Activated naive CD4-positive, alpha-beta T cell treated with anti-CD3 and anti-CD28 coated beads for 36 hours (primary cell): ENCODE data around the gene UBA3. TPM values are rescaled to one million over a fixed set of nuclear protein-coding genes. Genes with fewer than 3 reads are reported as not detected.

Source experiments
- CTCF ChIA-PET: fragments of 350-600 bp; sonication (Branson Sonifier 250); formaldehyde crosslinking; loops from one replicate; lab custom pipeline; 2021; ENCODE audit warnings: antibody characterized with exemption; lab: Charles Lee
- DNase-seq: peaks from one replicate; pipeline ENCODE4 v3.0.0-alpha.2; 2020
- H3K27ac Mint-ChIP-seq: one replicate; pipeline ENCODE4 v1.8.0; 2021; ENCODE audit warnings: mild to moderate bottlenecking, mixed read lengths
- H3K27me3 Mint-ChIP-seq: one replicate; pipeline ENCODE4 v1.8.0; 2021; ENCODE audit warnings: low read depth, mixed read lengths
- H3K36me3 Mint-ChIP-seq: one replicate; pipeline ENCODE4 v1.8.0; 2021; ENCODE audit warnings: low read depth, mixed read lengths
- H3K4me1 Mint-ChIP-seq: one replicate; pipeline ENCODE4 v1.8.0; 2021; ENCODE audit warnings: low read depth, mixed read lengths
- H3K4me3 Mint-ChIP-seq: one replicate; pipeline ENCODE4 v1.8.0; 2021; ENCODE audit warnings: mild to moderate bottlenecking, moderate library complexity, mixed read lengths
- H3K9me3 Mint-ChIP-seq: one replicate; pipeline ENCODE4 v1.8.0; 2021; ENCODE audit warnings: mixed read lengths
- intact Hi-C: fragments of 100-400 bp; cut with micrococcal nuclease; formaldehyde crosslinking; loops from one replicate; pipeline ENCODE4 v1.15.1; 2023
- total RNA-seq, 2 experiments: library from RNA; stranded (reverse); gene quantifications; one replicate each; pipeline ENCODE4 v1.2.3, GENCODE V29; 2021

Gene UBA3
- total RNA-seq, 2 experiments from 2014 or later, result 65.7 to 66.0 TPM

DNA sequence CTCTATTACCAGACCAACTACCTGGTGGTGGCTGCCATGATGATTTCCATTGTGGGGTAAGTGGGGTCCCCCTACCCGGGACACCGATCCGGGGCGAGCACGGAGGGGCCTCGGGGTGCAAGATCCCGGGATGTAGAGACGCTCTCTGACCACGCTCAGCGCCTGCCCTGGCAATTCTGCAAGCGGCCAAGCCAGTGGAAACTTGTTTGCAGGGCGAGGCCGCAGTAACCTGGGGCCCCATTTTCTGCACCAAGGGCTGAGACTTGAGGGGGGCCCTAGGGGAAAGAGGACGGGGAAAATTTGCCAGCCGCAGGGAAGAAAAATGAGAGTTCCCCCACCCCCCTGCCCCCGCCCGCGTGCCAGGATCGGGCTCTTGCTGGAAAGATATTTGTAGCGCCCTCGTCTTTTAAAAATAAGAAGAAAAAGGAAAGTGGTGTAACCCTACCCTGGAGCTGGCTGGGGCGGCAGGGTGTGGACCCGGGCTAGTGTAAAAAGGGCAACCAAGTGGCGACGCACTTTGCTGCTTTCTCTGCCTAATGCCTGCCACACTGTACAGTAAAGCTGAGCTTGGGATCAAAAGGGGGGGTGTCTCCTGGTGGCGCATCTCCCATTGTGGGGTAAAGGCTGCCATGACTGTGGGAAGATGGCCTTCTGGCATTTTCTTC lies 5.1 kb upstream of the UBA3 start:
- intact Hi-C loops, result loop anchor here (10.0 kb wide), 1 partner anchor 1000 kb away; no protein-coding TSS in a partner anchor
- peaks cover 11% of the 10 kb centered on the region for H3K36me3 Mint-ChIP-seq

DNA sequence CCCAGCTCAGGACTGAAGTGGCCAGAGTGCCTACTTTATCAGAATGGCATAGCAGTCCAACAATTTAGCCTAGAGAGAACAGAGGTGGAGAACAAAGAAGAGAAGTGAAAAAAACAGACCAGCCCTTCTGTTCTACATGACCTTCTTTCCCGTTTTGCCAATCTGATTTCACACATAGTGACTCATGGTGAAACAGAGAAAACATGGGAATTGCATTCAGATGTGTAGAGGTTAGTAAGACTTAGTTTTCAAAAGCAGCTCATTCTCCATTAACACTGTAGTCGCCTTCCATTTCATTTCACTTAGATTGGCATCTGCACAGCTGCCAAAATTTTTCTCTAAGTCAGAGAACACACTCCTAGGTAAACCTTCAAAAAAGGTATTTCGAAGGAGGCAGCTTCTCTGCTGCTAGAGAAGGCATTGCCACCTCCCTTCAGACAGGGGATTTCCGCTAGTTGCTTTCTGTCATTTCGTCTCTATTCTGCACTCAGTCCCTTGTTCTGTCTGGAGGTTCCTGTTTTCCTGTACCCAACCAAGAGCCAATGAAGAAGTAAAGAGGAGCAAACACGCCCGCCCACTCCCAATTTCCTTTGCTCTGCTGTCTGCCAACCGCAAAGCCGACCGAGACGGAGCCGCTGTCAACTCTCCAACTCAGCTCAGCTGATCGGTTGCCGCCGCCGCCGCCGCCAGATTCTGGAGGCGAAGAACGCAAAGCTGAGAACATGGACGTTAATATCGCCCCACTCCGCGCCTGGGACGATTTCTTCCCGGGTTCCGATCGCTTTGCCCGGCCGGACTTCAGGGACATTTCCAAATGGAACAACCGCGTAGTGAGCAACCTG lies 4.4 kb upstream of the UBA3 start, which contains the start of gene ARL6IP5:
ARL6IP5 (plus strand) TSS at position 612 of the 842 bp plus-strand sequence; CDS start at position 723, 111 bp downstream.
- intact Hi-C loops, result loop anchor here (1.0 to 10.0 kb wide), 6 partner anchors 8 to 1978 kb away; partner anchors contain the start of genes EOGT and TMF1
- H3K4me1 Mint-ChIP-seq, result peaks cover 57% of the 10 kb centered on the region
- peaks cover 10% of the 10 kb centered on the region for H3K36me3 Mint-ChIP-seq

More for the DNA sequence above, 5.1 kb upstream of the UBA3 start:
- CTCF ChIA-PET, result interaction anchor here (0.9 to 1.7 kb wide), 4 partner anchors 10 to 36 kb away, joined by 3 to 6 read pairs (median 3); no protein-coding TSS in a partner anchor
- Mint-ChIP-seq H3K4me3 (peak overlapping the region; percentile 89), H3K27me3 (no peaks in the 10 kb centered on the region), H3K27ac (peak overlapping the region; percentile 95), H3K4me1 (peaks cover 65% of the 10 kb centered on the region), H3K9me3 (no peaks in the 10 kb centered on the region)
- DNase-seq, result peak; percentile 27

DNA sequence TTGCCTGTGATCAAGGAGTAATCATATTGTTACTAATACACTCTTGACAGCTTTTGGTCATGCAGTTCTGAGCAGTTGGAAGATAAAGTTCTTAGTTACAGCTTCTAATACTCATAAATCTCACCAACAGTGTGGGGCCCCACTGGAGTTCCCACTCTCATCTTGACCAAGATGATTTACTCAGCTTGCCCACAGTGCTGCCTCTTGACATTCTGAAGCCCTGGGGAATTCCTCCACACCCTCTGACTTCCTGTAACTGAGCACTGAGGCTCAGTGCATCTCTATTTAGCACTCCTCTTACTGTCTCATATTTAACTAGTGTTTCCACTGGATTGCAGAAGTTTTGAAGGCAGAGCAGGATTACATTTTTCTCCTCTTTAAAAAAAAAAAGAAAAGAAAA lies 2.6 kb upstream of the UBA3 start:
- H3K4me1 Mint-ChIP-seq, result peaks cover 57% of the 10 kb centered on the region

More for the DNA sequence above, 4.4 kb upstream of the UBA3 start, which contains the start of gene ARL6IP5:
- peak; percentile 97 for DNase-seq
- Mint-ChIP-seq H3K27ac (peak within 1 kb of the TSS; percentile 95), H3K9me3 (no peaks in the 10 kb centered on the region), H3K27me3 (no peaks in the 10 kb centered on the region), H3K4me3 (peak within 1 kb of the TSS; percentile 89)
- CTCF ChIA-PET, result interaction anchor here (0.9 to 1.7 kb wide), 6 partner anchors 10 to 78 kb away, joined by 3 to 6 read pairs (median 3); no protein-coding TSS in a partner anchor

DNA sequence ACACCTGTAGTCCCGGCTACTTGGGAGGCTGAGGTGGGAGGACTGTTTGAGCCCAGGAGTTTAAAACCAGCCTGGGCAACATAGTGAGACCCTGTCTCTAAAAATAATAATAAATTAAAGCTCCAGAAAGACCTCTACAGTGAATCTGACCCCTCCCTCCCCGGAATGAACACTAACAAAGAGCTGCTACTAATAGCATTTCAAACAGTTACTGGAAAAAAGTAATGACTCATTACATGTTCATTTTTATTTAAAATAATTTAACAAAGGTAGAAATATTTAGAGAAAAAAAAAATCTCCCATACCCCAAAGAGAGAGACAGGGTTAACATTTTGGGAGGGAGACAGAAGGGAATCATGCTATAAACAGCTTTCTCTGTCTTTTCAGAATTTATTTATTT lies 2.2 kb upstream of the UBA3 start:
- CTCF ChIA-PET, result interaction anchor here (0.6 to 3.6 kb wide), 3 partner anchors 11 to 359 kb away, joined by 3 to 22 read pairs (median 3); no protein-coding TSS in a partner anchor
- peaks cover 8% of the 10 kb centered on the region for H3K36me3 Mint-ChIP-seq
- H3K27ac Mint-ChIP-seq, result peak overlapping the region; percentile 95
- intact Hi-C loops, result loop anchor here (1.0 to 10.0 kb wide), 5 partner anchors 116 to 2000 kb away; no protein-coding TSS in a partner anchor
- DNase-seq, result no peak
- H3K27me3 Mint-ChIP-seq, result no peaks in the 10 kb centered on the region
- H3K9me3 Mint-ChIP-seq, result no peaks in the 10 kb centered on the region
- peaks cover 59% of the 10 kb centered on the region for H3K4me1 Mint-ChIP-seq
- H3K4me3 Mint-ChIP-seq, result no peak overlapping the region

More for the DNA sequence above, 2.6 kb upstream of the UBA3 start:
- CTCF ChIA-PET, result interaction anchor here (0.6 to 3.6 kb wide), 3 partner anchors 10 to 359 kb away, joined by 3 to 22 read pairs (median 3); no protein-coding TSS in a partner anchor
- Mint-ChIP-seq H3K9me3 (no peaks in the 10 kb centered on the region), H3K27ac (peak overlapping the region; percentile 95), H3K36me3 (peaks cover 8% of the 10 kb centered on the region), H3K27me3 (no peaks in the 10 kb centered on the region), H3K4me3 (peak overlapping the region; percentile 18)
- intact Hi-C loops, result loop anchor here (1.0 to 10.0 kb wide), 5 partner anchors 115 to 2000 kb away; no protein-coding TSS in a partner anchor
- peak; percentile 90 for DNase-seq

DNA sequence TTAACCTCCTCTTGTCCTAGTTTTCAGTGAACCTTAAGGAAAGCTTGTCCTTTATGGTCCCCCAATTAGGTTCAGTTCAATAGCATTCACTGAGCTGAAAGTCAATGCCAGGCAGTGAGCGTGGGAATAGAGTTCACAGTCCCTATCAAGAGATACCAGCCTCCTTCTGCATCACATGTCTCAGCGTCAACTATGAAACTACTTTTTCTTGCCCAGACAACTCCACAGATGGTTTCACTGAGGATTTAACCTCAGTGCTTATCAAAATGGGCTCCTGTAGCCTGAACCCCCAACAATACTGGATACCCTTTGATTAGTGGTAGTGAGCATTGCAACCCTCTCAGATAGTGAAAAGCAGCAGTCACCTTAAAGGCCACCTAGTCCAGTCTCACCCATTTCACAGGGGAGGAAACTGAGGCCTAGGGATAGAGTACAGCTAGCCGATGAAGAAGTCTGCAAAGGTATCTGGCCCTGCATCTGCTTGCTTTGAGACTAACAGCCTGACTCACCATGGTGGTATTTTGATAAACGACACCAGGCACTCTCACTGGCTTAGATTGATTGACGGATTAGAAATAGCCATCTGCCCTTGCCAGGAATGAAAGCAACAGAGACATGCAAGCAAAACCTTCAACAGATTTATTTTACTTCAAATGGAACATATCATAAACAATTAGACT lies 1.6 kb upstream of the UBA3 start:
- peaks cover 63% of the 10 kb centered on the region for H3K4me1 Mint-ChIP-seq
- CTCF ChIA-PET, result interaction anchor here (0.6 to 3.6 kb wide), 4 partner anchors 11 to 39 kb away, joined by 4 to 22 read pairs (median 6); no protein-coding TSS in a partner anchor
- peak overlapping the region; percentile 95 for H3K27ac Mint-ChIP-seq
- DNase-seq, result peak; percentile 24
- intact Hi-C loops, result loop anchor here (1.0 to 10.0 kb wide), 7 partner anchors 13 to 1999 kb away; partner anchors contain the start of gene SUCLG2
- H3K27me3 Mint-ChIP-seq, result no peaks in the 10 kb centered on the region
- H3K36me3 Mint-ChIP-seq, result peaks cover 8% of the 10 kb centered on the region
- H3K9me3 Mint-ChIP-seq, result no peaks in the 10 kb centered on the region
- H3K4me3 Mint-ChIP-seq, result peak overlapping the region; percentile 40

DNA sequence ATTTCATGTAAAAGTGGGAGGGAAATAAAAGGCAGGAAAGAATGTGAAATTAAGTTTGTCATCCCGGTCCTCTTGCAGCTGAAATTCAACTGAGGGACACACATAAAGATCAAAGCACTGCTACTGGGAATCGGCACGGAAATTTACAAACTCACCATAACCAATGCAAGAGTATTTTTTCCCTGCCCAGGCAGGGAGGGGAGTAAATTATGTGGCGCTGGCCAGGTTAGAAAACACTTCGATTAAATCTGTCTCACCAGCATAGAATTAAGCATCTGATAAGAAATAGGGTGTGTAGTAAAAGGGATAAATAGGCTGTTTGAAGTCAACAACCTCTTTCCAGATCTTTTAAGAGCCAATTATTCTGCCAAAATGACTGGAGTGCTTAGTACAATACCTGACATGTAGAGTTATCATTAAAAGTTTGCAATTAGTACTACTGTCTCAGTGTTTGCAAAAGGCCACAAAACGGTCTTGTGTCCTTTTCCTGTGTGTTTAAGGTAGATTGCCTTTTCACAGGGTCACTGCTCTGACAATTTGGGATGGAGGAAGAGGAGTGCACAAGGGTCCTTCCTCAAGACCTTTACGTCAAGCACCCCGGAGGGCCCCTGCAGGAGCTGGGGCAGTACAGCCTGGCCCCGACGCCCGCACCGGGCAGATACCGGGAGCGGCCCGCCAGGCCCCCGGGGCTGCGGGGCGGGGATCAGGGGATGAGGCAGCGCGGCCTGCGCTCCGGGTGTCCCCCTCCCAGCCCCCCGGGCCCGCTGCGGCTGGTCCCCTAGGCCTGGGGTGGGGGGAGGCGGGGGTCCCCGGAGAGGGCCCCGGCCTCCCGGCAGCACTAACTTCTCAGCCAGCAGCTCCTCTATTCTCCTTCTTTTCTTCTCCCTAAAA lies 651 bp downstream of the UBA3 start:
- no peaks in the 10 kb centered on the region for H3K9me3 Mint-ChIP-seq
- CTCF ChIA-PET, result interaction anchor here (1.0 to 3.6 kb wide), 2 partner anchors 14 to 42 kb away, joined by 3 to 22 read pairs; no protein-coding TSS in a partner anchor
- H3K4me3 Mint-ChIP-seq, result peak overlapping the region; percentile 86
- H3K4me1 Mint-ChIP-seq, result peaks cover 62% of the 10 kb centered on the region
- no peaks in the 10 kb centered on the region for H3K27me3 Mint-ChIP-seq
- H3K36me3 Mint-ChIP-seq, result peaks cover 11% of the 10 kb centered on the region
- DNase-seq, result peak; percentile 22
- H3K27ac Mint-ChIP-seq, result peak overlapping the region; percentile 82
- intact Hi-C loops, result loop anchor here (1.0 to 10.0 kb wide), 6 partner anchors 15 to 1983 kb away; partner anchors contain the start of genes SUCLG2 and TMF1

DNA sequence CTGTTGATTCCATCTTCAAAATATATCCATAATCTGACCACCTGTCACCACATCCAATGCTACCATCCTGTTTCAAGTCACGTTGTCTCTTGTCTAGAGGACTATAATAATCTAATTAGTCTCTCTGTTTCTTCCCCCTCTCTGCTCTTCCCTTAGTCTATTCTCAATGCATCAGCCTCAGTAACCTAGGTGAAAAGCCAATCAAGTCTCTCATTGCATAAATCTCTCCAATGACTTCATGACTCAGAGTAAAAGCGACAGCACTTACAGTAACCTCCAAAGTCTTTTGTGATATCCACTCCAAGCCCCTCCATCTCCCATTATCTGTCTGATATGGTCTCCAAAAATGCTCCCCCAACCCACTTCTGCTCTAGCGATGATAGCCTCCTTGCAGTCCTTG lies 7.2 kb downstream of the UBA3 start:
- Mint-ChIP-seq H3K4me3 (no peak overlapping the region), H3K9me3 (no peaks in the 10 kb centered on the region), H3K27me3 (no peaks in the 10 kb centered on the region), H3K4me1 (peaks cover 30% of the 10 kb centered on the region), H3K36me3 (peaks cover 33% of the 10 kb centered on the region), H3K27ac (peak overlapping the region; percentile 6)
- intact Hi-C loops, result no loop called here
- DNase-seq, result no peak
- CTCF ChIA-PET, result no interaction called here

DNA sequence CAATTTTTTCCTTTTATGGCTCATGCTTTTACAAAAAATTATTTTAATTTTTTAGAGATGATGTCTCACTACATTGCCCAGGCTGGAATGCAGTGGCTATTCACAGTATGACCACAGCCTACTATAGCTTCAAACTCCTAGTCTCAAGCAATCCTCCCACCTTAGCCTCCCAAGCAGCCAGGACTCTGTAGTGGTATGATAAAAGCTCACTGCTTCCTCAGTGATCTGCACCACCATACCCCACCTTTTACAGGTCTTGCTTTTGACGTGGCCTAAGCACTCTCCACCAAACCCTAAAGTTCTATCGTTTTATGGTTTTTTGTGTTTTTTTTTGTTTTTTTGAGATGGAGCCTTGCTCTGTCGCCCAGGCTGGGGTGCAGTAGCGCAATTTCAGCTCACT lies 14.0 kb downstream of the UBA3 start:
- CTCF ChIA-PET, result no interaction called here
- no peaks in the 10 kb centered on the region for H3K9me3 Mint-ChIP-seq
- H3K27me3 Mint-ChIP-seq, result no peaks in the 10 kb centered on the region
- H3K4me1 Mint-ChIP-seq, result peaks cover 36% of the 10 kb centered on the region
- no peak overlapping the region for H3K27ac Mint-ChIP-seq
- DNase-seq, result no peak
- no peak overlapping the region for H3K4me3 Mint-ChIP-seq
- intact Hi-C loops, result no loop called here
- peaks cover 22% of the 10 kb centered on the region for H3K36me3 Mint-ChIP-seq

DNA sequence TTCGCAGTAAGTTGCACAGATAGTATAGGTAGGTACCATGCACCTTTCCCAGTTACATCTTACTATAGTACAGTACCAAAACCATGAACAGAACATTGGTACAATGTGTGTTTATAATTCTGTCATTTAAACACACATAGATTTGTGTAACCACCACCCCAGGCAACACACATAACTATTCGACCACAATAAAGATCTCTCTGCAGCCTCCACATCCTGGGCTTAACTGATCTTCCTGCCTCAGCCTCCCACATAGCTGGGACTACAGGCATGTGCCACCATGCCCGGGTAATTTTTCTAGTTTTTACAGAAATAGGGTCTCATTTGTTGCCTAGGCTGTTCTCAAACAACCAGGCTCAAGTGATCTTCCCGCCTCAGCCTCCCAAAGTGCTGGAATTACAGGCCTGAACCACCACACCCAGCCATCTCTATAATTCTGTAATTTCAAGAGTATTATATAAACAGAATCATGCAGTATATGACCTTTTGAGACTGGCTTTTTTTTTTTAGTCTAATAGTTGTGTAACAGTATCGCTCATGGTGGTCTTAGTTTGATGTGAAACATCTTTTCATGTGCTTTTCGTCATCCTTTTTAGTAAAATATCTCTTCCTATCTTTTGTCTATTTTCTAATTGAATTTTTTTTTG lies 14.7 kb downstream of the UBA3 start:
- H3K36me3 Mint-ChIP-seq, result peaks cover 24% of the 10 kb centered on the region
- DNase-seq, result peak; percentile 14
- CTCF ChIA-PET, result no interaction called here
- no peaks in the 10 kb centered on the region for H3K9me3 Mint-ChIP-seq
- H3K27ac Mint-ChIP-seq, result peak overlapping the region; percentile 65
- intact Hi-C loops, result loop anchor here (1.0 kb wide), 1 partner anchor 13 kb away; the partner anchor contains the start of gene TMF1
- no peak overlapping the region for H3K4me3 Mint-ChIP-seq
- H3K4me1 Mint-ChIP-seq, result peaks cover 33% of the 10 kb centered on the region
- no peaks in the 10 kb centered on the region for H3K27me3 Mint-ChIP-seq

DNA sequence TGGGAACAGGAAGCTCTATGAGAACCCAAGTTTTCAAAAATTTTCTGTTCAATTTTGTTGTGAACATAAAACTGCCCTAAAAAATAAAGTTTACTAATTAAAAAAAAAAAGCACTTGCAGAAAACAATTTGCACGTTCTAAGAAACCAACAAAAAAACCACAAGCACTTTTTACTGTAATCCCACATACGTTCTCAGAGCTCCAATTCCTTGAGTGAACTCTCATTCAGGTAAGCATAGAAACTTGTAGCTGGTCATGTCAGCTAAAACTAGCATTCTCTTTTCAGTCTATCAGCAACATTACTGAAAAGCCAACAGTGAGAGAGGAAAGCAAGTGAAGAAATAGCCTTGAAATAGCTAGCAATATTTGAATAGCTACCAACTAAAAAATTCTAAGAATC lies 16.5 kb downstream of the UBA3 start:
- Mint-ChIP-seq H3K27ac (no peak overlapping the region), H3K27me3 (no peaks in the 10 kb centered on the region), H3K9me3 (no peaks in the 10 kb centered on the region), H3K4me3 (no peak overlapping the region), H3K36me3 (peaks cover 35% of the 10 kb centered on the region), H3K4me1 (peaks cover 47% of the 10 kb centered on the region)
- DNase-seq, result no peak
- intact Hi-C loops, result no loop called here
- CTCF ChIA-PET, result interaction anchor here (1.0 to 1.2 kb wide), 3 partner anchors 10 to 19 kb away, joined by 3 to 4 read pairs (median 3); partner anchors contain the start of gene TMF1
